ENCODE measurements around the gene SMG6. TPM values are rescaled to one million over a fixed set of nuclear protein-coding genes. Genes with fewer than 3 reads are reported as not detected.
"Not testable (repeated sequence)": the region's sequence is repeated elsewhere in the genome, so short reads cannot be mapped to it uniquely, and the experiment has no call there.

The SMG6 gene
- polyA plus RNA-seq, 1 of the 3 experiments (the other 2 are of a cell fraction): 15.7 TPM

DNA sequence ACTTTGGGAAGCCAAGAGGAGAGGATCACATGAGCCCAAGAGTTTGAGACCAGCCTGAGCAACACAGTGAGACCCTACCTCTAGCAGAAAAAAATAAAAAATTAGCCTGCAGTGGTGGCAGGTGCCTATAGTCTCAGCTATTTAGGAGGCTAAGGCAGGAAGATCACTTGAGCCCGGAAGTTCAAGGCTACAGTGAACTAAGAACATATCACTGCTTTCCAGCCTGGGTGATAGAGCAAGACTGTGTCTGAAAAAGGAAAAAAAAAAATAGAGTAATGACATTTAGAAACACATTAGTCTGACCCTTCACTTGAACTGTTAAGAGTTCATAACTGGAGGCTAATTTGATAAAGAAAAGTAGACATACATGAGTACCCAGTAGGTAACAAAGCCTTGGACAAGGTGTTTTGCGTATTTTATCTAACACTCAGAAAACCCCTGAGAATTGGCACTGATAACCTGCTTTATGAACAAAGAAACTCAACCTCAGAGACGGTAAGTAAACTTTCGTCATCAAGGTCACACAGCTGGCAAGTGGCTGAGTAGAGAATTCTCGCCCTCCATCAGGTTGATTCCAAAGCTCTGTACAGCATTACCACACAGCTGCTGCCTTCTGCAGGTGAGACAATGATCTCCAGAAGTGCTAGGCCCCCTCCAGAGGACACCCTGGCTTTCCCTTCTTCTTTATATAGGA, 101.1 kb downstream of the SMG6 start:
- Histone ChIP-seq H4K20me1 (ENCODE audit: insufficient read depth) (no peaks in the 10 kb centered on the region), H3K4me1 (ENCODE audit: control insufficient read depth in 1 of 2, insufficient read depth in 2 of 2, low read depth in 1 of 2, low read length in 1 of 2) (no peaks in the 10 kb centered on the region; a peak in 1 of 4 replicates), H3K9me2 (no peaks in the 10 kb centered on the region), H3K36me3 (replicated peaks in 1 of 2; ENCODE audit: control insufficient read depth in 1 of 2, insufficient read depth in 2 of 2, low read length in 1 of 2) (peaks cover 0 to 4% of the 10 kb centered on the region in 2 experiments), H3K9me3 (no peaks in the 10 kb centered on the region), H3F3A (replicated peaks; ENCODE audit: insufficient read depth) (peaks cover 3% of the 10 kb centered on the region), H3K27ac (ENCODE audit: low read depth in 2 of 2, low read length in 1 of 2) (no peak overlapping the region), H2AFZ (ENCODE audit: low read depth) (no peak overlapping the region), H3K79me2 (ENCODE audit: insufficient read depth) (peaks cover 10% of the 10 kb centered on the region), H3K4me3 (ENCODE audit: low read depth in 2 of 2, low read length in 1 of 2) (no peak overlapping the region), H3K9ac (no peak overlapping the region), H3K27me3 (ENCODE audit: insufficient read depth) (no peaks in the 10 kb centered on the region), H3K4me2 (no peak overlapping the region)
- CTCF ChIA-PET: interaction anchor here (1.4 kb wide), 1 partner anchor 29 kb away, joined by 5 read pairs; no protein-coding TSS in a partner anchor
- no peak for TF ChIP-seq FOSL2 (IDR thresholded peaks at IDR 0.05; ENCODE audit: borderline replicate concordance, low read depth)
- no peak for TF ChIP-seq GATA2 (CRISPR knock-in tag; IDR thresholded peaks at IDR 0.05)
- no peak for TF ChIP-seq MXI1 (IDR thresholded peaks at IDR 0.05; ENCODE audit: low read depth, low read length)
- TF ChIP-seq, protein P1, sequence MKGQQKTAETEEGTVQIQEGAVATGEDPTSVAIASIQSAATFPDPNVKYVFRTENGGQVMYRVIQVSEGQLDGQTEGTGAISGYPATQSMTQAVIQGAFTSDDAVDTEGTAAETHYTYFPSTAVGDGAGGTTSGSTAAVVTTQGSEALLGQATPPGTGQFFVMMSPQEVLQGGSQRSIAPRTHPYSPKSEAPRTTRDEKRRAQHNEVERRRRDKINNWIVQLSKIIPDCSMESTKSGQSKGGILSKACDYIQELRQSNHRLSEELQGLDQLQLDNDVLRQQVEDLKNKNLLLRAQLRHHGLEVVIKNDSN (IDR thresholded peaks at IDR 0.05; ENCODE audit: borderline replicate concordance, low read depth): no peak
- TF ChIP-seq POLR2AphosphoS5 (IDR thresholded peaks at IDR 0.05; ENCODE audit: low read depth, low read length): no peak
- TF ChIP-seq, protein P2, sequence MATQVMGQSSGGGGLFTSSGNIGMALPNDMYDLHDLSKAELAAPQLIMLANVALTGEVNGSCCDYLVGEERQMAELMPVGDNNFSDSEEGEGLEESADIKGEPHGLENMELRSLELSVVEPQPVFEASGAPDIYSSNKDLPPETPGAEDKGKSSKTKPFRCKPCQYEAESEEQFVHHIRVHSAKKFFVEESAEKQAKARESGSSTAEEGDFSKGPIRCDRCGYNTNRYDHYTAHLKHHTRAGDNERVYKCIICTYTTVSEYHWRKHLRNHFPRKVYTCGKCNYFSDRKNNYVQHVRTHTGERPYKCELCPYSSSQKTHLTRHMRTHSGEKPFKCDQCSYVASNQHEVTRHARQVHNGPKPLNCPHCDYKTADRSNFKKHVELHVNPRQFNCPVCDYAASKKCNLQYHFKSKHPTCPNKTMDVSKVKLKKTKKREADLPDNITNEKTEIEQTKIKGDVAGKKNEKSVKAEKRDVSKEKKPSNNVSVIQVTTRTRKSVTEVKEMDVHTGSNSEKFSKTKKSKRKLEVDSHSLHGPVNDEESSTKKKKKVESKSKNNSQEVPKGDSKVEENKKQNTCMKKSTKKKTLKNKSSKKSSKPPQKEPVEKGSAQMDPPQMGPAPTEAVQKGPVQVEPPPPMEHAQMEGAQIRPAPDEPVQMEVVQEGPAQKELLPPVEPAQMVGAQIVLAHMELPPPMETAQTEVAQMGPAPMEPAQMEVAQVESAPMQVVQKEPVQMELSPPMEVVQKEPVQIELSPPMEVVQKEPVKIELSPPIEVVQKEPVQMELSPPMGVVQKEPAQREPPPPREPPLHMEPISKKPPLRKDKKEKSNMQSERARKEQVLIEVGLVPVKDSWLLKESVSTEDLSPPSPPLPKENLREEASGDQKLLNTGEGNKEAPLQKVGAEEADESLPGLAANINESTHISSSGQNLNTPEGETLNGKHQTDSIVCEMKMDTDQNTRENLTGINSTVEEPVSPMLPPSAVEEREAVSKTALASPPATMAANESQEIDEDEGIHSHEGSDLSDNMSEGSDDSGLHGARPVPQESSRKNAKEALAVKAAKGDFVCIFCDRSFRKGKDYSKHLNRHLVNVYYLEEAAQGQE (IDR thresholded peaks at IDR 0.05; ENCODE audit: low read depth, low read length): no peak
- no peak for TF ChIP-seq NRF1 (IDR thresholded peaks at IDR 0.05; ENCODE audit: low read depth, low read length)
- DNase-seq: no peak
- 95% methylated on average over 5 of the region's 5 CpGs for WGBS (ENCODE audit: low lambda C conversion rate)
- POLR2A ChIA-PET: no interaction called here

DNA sequence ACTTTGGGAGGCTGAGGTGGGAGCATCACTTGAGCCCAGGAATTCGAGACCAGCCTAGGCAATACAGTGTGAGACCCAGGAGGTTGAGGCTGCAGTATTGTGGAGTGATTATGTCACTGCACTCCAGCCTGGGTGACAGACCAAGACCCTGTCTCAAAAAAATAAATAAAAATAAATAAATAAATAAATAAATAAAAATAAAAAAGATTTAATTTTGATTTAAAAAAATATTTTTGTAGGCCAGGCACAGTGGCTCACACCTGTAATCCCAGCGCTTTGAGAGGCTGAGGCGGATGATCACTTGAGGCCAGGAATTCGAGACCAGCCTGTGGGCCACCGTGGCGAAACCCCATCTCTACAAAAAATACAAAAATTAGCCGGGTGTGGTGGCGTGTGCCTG, 104.2 kb downstream of the SMG6 start:
- 97% methylated on average over 8 of the region's 8 CpGs for WGBS (ENCODE audit: low lambda C conversion rate)
- H3K9me3 ChIP-seq; H3K9ac ChIP-seq; H2AFZ ChIP-seq (ENCODE audit: low read depth); H3K27ac ChIP-seq (ENCODE audit: low read depth in 2 of 2, low read length in 1 of 2); H4K20me1 ChIP-seq (ENCODE audit: insufficient read depth); H3K9me2 ChIP-seq; H3K27me3 ChIP-seq (ENCODE audit: insufficient read depth); POLR2A ChIA-PET; H3F3A ChIP-seq (replicated peaks; ENCODE audit: insufficient read depth); H3K4me1 ChIP-seq (ENCODE audit: control insufficient read depth in 1 of 2, insufficient read depth in 2 of 2, low read depth in 1 of 2, low read length in 1 of 2); DNase-seq; H3K4me3 ChIP-seq (ENCODE audit: low read depth in 2 of 2, low read length in 1 of 2); H3K4me2 ChIP-seq; H3K36me3 ChIP-seq (replicated peaks in 1 of 2; ENCODE audit: control insufficient read depth in 1 of 2, insufficient read depth in 2 of 2, low read length in 1 of 2): not testable (repeated sequence)
- H3K79me2 ChIP-seq (ENCODE audit: insufficient read depth): peaks cover 27% of the 10 kb centered on the region
- CTCF ChIA-PET: interaction anchor here (1.0 to 2.1 kb wide), 2 partner anchors 27 to 144 kb away, joined by 3 to 6 read pairs; partner anchors contain the start of gene HIC1
